ENCODE data around the gene TENM3.

DNA sequence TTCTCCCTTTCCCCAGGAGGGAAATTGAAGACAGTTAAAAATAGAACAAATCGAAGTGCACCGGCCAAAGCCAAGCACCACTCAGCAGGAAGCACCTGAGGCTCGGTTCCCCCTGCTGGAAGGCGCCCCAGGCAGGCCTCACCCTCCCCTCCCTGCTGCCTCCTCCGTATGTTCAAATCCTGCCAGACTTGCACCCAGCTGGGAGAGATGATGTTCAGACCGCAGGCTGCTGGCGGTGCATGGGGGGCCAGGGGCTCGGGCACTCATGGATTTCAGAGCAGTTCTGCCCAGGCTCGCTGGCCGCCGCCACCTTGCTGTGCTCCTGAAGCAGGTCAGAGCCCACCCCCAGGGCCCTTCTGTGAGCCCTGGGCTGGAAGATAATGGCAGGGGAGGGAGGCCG is 582.6 kb downstream of the TENM3 start:
- no peak for TF ChIP-seq TOX (CRISPR knock-in tag; IDR thresholded peaks at IDR 0.05; ENCODE audit: borderline replicate concordance)
- TF ChIP-seq, protein P1, sequence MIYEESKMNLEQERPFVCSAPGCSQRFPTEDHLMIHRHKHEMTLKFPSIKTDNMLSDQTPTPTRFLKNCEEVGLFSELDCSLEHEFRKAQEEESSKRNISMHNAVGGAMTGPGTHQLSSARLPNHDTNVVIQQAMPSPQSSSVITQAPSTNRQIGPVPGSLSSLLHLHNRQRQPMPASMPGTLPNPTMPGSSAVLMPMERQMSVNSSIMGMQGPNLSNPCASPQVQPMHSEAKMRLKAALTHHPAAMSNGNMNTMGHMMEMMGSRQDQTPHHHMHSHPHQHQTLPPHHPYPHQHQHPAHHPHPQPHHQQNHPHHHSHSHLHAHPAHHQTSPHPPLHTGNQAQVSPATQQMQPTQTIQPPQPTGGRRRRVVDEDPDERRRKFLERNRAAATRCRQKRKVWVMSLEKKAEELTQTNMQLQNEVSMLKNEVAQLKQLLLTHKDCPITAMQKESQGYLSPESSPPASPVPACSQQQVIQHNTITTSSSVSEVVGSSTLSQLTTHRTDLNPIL (CRISPR knock-in tag; IDR thresholded peaks at IDR 0.05; ENCODE audit: low read depth), result no peak
